ENCODE measurements around the gene MON1A.
A peak's percentile ranks its signal among the peaks of the same experiment; 100 is the strongest.

The MON1A gene

DNA sequence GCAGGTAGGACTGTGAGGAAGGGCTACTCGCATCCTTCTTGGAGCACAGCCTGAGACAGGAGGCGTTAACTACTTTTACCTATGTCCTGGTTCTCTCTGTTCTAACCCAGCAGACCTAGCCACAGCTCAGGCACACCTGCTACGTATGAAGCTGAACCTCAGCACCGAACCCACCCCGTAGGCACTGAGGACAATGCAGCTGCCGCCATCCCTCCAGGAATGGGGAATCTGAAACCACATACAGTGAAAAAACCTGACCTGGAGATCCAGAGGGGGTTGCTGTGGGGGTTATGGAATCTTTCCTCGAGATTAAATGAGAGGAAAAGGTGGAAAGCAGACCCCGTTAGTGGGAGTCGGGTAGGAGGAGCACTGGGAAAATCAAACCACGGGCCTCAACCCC lies 40.3 kb downstream of the MON1A start:
- Histone ChIP-seq H3K9ac (ENCODE audit: low read depth, low read length) (no peak overlapping the region), H3K9me3 (ENCODE audit: control insufficient read depth, insufficient read depth, low read length) (no peaks in the 10 kb centered on the region), H3K4me1 (ENCODE audit: insufficient read depth, low read length) (no peaks in the 10 kb centered on the region), H3K36me3 (ENCODE audit: insufficient read depth, low read length) (no peaks in the 10 kb centered on the region)

GRCh38 chr3:49886922-49887265 lies 42.7 kb downstream of the MON1A start:
- Histone ChIP-seq H3K4me1 (ENCODE audit: insufficient read depth, low read length) (peaks cover 6% of the 10 kb centered on the region), H3K9ac (ENCODE audit: low read depth, low read length) (no peak overlapping the region), H3K36me3 (ENCODE audit: insufficient read depth, low read length) (no peaks in the 10 kb centered on the region), H3K9me3 (ENCODE audit: control insufficient read depth, insufficient read depth, low read length) (no peaks in the 10 kb centered on the region)

- Histone ChIP-seq H3K36me3 (ENCODE audit: insufficient read depth, low read length) (no peaks in the 10 kb centered on the region), H3K9me3 (ENCODE audit: control insufficient read depth, insufficient read depth, low read length) (no peaks in the 10 kb centered on the region), H3K4me1 (ENCODE audit: insufficient read depth, low read length) (peaks cover 22% of the 10 kb centered on the region), H3K9ac (ENCODE audit: low read depth, low read length) (no peak overlapping the region)
These were observed 45.6 kb downstream of the MON1A start for GRCh38 chr3:49883998-49884397.

GRCh38 chr3:49882166-49882565 lies 47.4 kb downstream of the MON1A start:
- no peaks in the 10 kb centered on the region for H3K9me3 ChIP-seq (ENCODE audit: control insufficient read depth, insufficient read depth, low read length)
- H3K36me3 ChIP-seq (ENCODE audit: insufficient read depth, low read length): no peaks in the 10 kb centered on the region
- H3K9ac ChIP-seq (ENCODE audit: low read depth, low read length): no peak overlapping the region
- peaks cover 22% of the 10 kb centered on the region for H3K4me1 ChIP-seq (ENCODE audit: insufficient read depth, low read length)

DNA sequence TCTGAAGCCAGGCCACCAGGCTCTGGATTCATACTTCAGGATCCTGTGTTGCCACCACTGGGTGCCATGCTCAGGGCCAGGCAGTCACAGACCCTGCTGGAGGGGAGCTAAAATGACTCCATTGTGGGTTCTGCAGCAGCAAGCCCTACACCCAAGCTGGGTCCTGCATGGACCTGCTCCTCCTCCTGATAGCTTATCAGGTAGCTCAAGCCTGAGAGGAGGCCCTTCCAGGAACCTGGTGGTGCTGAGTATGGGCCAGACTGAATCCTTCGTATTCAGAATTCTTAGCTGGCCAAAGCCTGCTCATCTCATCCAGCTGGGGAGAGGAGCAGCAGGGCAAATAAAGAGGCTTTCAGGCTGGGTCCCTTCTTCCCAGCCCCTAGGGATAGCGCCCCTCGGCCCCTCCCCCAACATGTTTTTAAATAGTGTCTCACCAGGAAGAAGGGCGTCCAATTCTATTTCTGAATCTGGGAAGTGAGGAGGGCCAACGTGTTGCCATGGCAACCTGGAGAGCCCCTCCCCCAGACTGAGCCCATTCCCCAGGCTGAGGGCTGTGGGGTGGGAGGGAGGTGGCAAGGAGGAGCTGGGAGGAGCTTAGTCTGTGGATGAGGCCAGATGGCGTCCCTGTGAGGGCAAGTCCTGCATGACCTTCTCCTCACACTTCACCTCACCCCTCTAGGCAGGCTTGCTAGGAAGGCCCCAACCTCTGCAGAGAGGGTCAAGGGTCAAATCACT lies 48.9 kb downstream of the MON1A start:
- Histone ChIP-seq H3K9me3 (ENCODE audit: control insufficient read depth, insufficient read depth, low read length) (no peaks in the 10 kb centered on the region), H3K36me3 (ENCODE audit: insufficient read depth, low read length) (no peaks in the 10 kb centered on the region), H3K9ac (ENCODE audit: low read depth, low read length) (no peak overlapping the region), H3K4me1 (ENCODE audit: insufficient read depth, low read length) (peaks cover 22% of the 10 kb centered on the region)

GRCh38 chr3:49879721-49880120 lies 49.9 kb downstream of the MON1A start:
- H3K9me3 ChIP-seq (ENCODE audit: control insufficient read depth, insufficient read depth, low read length): no peaks in the 10 kb centered on the region
- H3K36me3 ChIP-seq (ENCODE audit: insufficient read depth, low read length): no peaks in the 10 kb centered on the region
- no peak overlapping the region for H3K9ac ChIP-seq (ENCODE audit: low read depth, low read length)

GRCh38 chr3:49878686-49879085 lies 50.9 kb downstream of the MON1A start:
- Histone ChIP-seq H3K36me3 (ENCODE audit: insufficient read depth, low read length) (no peaks in the 10 kb centered on the region), H3K9me3 (ENCODE audit: control insufficient read depth, insufficient read depth, low read length) (no peaks in the 10 kb centered on the region), H3K4me1 (ENCODE audit: insufficient read depth, low read length) (peaks cover 22% of the 10 kb centered on the region), H3K9ac (ENCODE audit: low read depth, low read length) (no peak overlapping the region)

More at GRCh38 chr3:49879721-49880120, 49.9 kb downstream of the MON1A start:
- H3K4me1 ChIP-seq (ENCODE audit: insufficient read depth, low read length): peaks cover 22% of the 10 kb centered on the region

DNA sequence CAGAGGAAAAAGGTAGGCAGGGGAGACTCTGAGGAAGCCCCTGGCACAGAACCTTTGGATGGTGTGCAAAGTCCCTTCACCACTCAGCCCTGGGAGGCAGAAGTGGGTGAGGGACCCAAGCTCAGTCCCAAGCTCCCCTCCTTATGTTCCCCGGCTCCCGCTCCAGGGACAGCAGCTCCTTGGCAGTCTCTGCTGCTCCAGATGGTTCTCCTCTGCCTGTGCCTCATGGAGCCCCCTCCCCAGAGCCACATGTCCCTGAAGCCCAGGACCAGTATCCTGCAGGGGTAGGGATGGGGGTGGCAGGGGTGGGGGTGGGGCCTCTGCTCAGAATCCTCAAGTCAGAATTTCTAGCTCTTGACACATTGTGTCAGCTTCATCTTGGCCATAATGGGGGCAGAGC lies 51.9 kb downstream of the MON1A start:
- no peaks in the 10 kb centered on the region for H3K9me3 ChIP-seq (ENCODE audit: control insufficient read depth, insufficient read depth, low read length)
- peaks cover 22% of the 10 kb centered on the region for H3K4me1 ChIP-seq (ENCODE audit: insufficient read depth, low read length)

DNA sequence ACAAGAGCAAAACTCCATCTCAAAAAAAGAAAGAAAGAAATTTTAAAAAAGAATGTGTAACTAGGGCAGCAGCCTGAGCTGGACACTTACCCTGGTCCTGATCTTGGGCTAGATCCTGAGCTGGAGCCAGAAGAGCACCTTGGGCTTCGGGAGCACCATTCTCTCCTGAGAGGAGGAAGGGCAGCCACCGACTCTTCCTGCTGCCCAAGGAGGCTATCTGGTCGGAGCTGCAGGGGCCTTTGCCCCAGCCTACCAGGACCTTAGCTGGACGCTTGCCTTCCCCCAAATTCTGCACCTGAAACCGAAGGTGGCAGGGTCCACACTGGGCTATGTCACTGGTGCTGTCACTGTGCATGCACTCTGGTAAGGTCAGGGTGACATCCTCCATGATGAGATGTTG lies 53.0 kb downstream of the MON1A start:
- Histone ChIP-seq H3K4me1 (ENCODE audit: insufficient read depth, low read length) (peaks cover 13% of the 10 kb centered on the region), H3K36me3 (ENCODE audit: insufficient read depth, low read length) (no peaks in the 10 kb centered on the region), H3K9me3 (ENCODE audit: control insufficient read depth, insufficient read depth, low read length) (no peaks in the 10 kb centered on the region), H3K9ac (ENCODE audit: low read depth, low read length) (no peak overlapping the region)

More for the DNA sequence above, 51.9 kb downstream of the MON1A start:
- Histone ChIP-seq H3K9ac (ENCODE audit: low read depth, low read length) (no peak overlapping the region), H3K36me3 (ENCODE audit: insufficient read depth, low read length) (no peaks in the 10 kb centered on the region)

DNA sequence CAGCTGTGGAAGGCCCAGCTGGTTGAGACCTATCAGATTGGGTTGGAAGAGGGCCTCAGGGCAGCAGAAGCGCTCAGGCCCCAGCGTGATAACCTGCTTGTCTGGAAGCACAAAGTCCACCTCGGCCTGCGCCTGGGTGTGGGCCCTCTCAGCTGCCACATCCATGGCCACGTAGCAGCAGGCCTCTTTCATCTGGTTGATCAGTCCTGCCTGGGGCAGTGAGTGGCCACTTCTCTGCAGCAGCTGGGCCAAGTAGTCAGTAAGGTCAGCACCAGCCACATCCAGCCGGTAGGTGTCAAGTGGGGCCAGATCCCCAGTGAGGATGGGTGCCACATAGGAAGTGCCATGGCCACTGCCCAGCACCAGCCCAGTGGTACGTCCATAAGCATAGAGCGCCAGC lies 56.0 kb downstream of the MON1A start:
- no peaks in the 10 kb centered on the region; the same call in 1 of the 2 replicates for H3K4me1 ChIP-seq (ENCODE audit: insufficient read depth, low read length)
- no peaks in the 10 kb centered on the region for H3K9me3 ChIP-seq (ENCODE audit: control insufficient read depth, insufficient read depth, low read length)
- no peak overlapping the region for H3K9ac ChIP-seq (ENCODE audit: low read depth, low read length)
- H3K36me3 ChIP-seq (ENCODE audit: insufficient read depth, low read length): no peaks in the 10 kb centered on the region

DNA sequence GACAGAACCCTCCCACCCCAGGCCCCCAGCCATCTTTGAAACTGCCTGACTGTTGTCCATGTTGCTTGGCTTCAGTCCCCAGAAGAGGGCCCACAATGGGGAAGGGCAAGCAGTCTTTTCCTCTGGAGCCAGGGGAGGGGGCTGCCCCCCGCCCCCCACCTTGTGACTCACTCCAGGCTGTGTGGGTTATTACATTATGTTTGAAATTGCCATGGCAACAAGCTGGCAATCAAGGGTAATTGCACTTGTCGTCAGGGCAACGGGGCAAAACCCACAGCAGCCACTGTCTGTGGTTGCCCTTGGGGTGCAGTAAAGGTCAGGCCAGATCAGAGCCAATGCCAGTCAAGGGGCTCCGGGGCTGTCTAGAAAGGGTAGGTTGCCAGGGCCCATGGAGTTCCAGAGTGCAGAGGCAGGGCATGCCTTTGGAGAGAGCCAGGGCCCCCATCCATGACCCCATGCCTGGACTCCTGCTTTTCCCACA lies 56.8 kb downstream of the MON1A start:
- no peak overlapping the region for H3K9ac ChIP-seq (ENCODE audit: low read depth, low read length)
- no peaks in the 10 kb centered on the region for H3K9me3 ChIP-seq (ENCODE audit: control insufficient read depth, insufficient read depth, low read length)
- no peaks in the 10 kb centered on the region; the same call in 1 of the 2 replicates for H3K4me1 ChIP-seq (ENCODE audit: insufficient read depth, low read length)
- H3K36me3 ChIP-seq (ENCODE audit: insufficient read depth, low read length): no peaks in the 10 kb centered on the region

DNA sequence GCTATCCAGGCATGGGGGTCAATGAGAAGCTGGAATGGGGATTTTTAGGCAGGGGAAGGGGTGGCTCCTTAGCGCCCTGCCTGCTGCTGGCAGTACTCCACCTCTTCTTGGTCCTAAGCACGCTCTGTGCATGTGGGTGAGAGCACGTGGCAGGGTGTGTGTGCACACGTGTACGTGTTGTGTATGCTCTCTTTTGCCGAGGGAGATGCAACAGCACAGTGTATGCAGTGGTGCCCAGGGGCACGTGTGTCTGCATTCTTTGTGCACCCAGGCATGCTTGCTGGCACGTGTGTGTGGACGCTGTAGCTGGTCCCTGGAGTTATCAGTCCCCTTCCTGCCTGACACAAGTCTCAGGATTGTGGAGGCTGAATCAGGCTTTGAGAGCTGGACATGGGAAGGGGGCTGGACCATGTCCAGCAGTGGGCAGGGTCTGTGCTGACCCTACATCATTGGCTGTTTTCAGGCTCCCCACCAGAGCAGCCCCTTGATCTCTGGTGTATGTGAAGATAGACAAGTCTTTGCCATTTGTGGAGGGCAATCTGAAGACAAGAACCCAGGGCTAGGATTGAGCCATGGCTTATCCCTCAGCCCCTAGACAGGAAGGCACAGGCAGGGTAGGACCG lies 58.0 kb downstream of the MON1A start:
- H3K9ac ChIP-seq (ENCODE audit: low read depth, low read length): no peak overlapping the region
- H3K36me3 ChIP-seq (ENCODE audit: insufficient read depth, low read length): no peaks in the 10 kb centered on the region
- H3K9me3 ChIP-seq (ENCODE audit: control insufficient read depth, insufficient read depth, low read length): no peaks in the 10 kb centered on the region
- H3K4me1 ChIP-seq (ENCODE audit: insufficient read depth, low read length): no peaks in the 10 kb centered on the region; the same call in 1 of the 2 replicates

DNA sequence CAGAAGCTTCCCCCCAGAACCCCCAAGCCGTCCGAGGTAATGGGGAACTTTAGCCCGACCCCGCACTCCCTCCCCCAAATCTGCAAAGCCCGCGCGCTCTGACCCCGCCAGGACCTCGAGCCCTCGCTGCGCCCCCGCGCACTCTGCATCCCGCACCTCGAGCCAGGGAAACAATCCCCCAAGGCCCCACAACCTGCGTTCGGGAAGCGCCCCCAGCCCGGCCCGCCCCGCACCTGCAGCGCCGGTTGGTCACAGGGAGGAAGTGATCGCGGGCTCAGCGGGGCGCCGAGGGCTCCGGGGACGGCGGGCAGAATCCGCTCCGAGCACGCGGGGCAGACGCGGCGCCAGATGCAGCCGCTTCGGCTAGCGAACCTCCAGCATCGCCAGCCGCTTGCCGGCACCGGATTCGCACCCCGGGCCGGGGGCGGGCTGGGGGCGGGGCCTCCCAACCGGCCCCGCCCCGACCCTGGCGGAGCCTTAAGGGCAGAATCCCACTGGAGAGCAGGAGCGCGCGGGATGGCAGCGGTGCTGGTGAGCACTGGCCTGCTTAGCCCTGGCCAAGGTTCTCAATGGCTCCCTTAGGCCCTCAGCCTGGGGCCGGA lies 60.0 kb downstream of the MON1A start, which contains the start of gene CAMKV:
TSS of gene CAMKV (minus strand) at position 382 of the 602 bp plus-strand sequence. CDS start 7,518 bp downstream, outside the sequence.
- H3K4me1 ChIP-seq (ENCODE audit: insufficient read depth, low read length): no peaks in the 10 kb centered on the region; the same call in 1 of the 2 replicates
- H3K9ac ChIP-seq (ENCODE audit: low read depth, low read length): peak within 1 kb of the TSS; percentile 59; the same call in 1 of the 2 replicates
- no peaks in the 10 kb centered on the region for H3K9me3 ChIP-seq (ENCODE audit: control insufficient read depth, insufficient read depth, low read length)
- no peaks in the 10 kb centered on the region for H3K36me3 ChIP-seq (ENCODE audit: insufficient read depth, low read length)

DNA sequence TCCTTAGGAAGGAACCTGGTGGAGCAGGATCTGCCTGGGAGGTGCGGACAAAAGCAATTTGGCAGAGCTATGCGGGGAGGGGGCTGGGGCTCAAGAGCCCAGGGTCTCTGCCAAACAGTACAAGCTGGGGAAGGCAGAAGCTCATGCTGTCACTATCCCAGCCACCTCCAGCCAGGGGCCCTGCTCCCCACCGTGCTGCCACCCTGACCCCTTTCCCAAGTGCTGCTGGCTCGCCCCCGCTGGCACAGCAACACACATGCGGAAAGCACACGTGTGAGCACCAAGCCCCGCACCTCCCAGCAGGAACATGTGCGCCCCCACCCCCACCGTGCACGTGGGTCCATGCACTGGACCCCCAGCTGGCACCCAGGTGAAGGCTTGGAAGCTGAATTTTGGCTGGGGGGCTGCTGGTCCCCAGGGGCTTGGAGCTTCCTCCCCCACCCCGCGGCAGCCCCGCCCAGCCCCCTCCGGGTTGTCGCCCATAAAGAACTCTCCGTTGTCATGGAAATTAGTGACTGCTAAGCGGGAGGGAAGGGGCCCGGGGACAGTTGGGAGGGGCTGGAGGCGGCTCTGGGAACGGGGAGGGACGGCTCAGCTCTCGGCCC lies 60.6 kb downstream of the MON1A start:
- Histone ChIP-seq H3K9me3 (ENCODE audit: control insufficient read depth, insufficient read depth, low read length) (no peaks in the 10 kb centered on the region), H3K4me1 (ENCODE audit: insufficient read depth, low read length) (no peaks in the 10 kb centered on the region; the same call in 1 of the 2 replicates), H3K9ac (ENCODE audit: low read depth, low read length) (peak overlapping the region; percentile 59; the same call in 1 of the 2 replicates)

More for the DNA sequence above, 60.6 kb downstream of the MON1A start:
- H3K36me3 ChIP-seq (ENCODE audit: insufficient read depth, low read length): no peaks in the 10 kb centered on the region

Data from ES-I3 (cell line).